ENCODE results near the gene VGLL4.

Gene VGLL4

DNA sequence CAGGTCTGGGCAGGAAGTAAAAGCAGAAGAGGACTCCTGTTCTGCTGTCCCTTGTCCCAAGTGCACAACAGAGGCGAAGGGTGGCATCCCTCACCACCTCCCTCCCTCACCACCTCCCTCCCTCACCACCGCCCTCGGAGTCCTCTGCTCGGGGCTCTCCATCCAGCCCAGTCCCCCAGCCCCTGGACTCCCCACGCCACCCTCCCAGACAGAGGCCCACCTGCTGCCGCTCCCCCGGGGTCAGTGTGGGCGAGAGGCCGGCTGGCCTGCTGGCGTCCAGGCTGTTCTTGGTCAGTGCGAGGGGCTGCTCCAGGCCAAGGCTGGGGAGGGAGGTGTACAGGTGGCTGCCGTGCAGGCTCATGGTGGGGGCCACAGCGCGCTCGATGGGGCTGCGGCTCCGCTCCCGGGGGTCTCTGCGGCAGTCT lies 79.1 kb downstream of the VGLL4 start:
- no peak for DNase-seq (ENCODE audit: low read depth in 2 of 2)
- H3K4me3 ChIP-seq (replicated peaks in 1 of 2; ENCODE audit: low read depth in 2 of 2, low read length in 2 of 2): no peak overlapping the region
- TF ChIP-seq, protein P1, sequence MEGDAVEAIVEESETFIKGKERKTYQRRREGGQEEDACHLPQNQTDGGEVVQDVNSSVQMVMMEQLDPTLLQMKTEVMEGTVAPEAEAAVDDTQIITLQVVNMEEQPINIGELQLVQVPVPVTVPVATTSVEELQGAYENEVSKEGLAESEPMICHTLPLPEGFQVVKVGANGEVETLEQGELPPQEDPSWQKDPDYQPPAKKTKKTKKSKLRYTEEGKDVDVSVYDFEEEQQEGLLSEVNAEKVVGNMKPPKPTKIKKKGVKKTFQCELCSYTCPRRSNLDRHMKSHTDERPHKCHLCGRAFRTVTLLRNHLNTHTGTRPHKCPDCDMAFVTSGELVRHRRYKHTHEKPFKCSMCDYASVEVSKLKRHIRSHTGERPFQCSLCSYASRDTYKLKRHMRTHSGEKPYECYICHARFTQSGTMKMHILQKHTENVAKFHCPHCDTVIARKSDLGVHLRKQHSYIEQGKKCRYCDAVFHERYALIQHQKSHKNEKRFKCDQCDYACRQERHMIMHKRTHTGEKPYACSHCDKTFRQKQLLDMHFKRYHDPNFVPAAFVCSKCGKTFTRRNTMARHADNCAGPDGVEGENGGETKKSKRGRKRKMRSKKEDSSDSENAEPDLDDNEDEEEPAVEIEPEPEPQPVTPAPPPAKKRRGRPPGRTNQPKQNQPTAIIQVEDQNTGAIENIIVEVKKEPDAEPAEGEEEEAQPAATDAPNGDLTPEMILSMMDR (IDR thresholded peaks at IDR 0.05; ENCODE audit: low read depth, low read length): no peak

DNA sequence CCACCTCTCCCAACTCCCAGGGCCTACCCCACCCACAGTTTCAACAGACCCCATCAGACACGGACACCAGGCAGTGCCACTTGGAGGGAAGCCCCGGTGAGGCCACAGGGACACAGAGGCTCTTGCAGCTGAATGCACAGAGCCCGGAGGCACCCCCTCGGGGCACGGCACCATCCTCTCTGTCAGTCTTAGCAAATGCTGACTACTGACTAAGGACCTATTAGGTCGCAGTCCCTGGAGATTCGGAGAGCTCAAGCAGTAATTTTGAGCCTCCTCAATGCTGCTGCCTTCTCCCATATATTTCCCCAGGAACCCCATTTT lies 79.9 kb downstream of the VGLL4 start:
- no peak overlapping the region for H3K4me3 ChIP-seq (replicated peaks in 1 of 2; ENCODE audit: low read depth in 2 of 2, low read length in 2 of 2)
- TF ChIP-seq, protein P1 (IDR thresholded peaks at IDR 0.05; ENCODE audit: low read depth, low read length): no peak
- no peak for DNase-seq (ENCODE audit: low read depth in 2 of 2)

DNA sequence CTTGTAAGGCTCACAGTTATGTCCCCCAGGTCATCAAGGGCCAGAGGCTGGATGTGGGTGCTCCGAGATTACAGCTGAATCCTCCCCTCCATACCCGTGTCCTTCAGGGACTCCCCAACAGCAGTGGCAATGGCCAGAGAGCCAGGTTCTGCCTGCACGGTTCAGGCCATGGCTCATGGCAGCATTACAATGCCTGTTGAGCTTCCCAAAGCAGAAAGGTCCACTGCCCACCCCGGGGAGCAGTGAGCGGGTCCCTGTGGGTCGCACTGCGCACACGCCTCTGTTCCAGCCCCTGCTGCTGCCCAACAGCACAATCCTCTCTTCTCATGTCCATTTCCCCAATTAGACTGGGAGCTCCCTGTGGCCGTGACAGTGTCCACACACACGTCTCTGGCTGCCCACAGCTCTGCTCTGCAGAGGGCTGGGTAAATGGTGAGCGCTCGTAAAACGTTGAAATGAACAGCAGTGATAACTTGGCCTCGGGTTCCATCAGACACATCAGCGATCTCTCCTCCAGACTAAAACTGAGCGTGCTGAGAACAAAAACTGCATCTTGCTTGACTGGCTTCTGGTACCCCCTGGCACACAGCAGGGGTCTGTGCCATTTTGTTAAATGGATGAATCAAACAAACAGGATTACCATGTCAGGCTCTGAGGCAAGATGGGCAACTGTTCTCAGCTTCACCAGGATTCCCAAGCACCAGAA lies 80.4 kb downstream of the VGLL4 start:
- no peak overlapping the region for H3K4me3 ChIP-seq (replicated peaks in 1 of 2; ENCODE audit: low read depth in 2 of 2, low read length in 2 of 2)
- TF ChIP-seq, protein P1 (IDR thresholded peaks at IDR 0.05; ENCODE audit: low read depth, low read length): no peak
- no peak for DNase-seq (ENCODE audit: low read depth in 2 of 2)

DNA sequence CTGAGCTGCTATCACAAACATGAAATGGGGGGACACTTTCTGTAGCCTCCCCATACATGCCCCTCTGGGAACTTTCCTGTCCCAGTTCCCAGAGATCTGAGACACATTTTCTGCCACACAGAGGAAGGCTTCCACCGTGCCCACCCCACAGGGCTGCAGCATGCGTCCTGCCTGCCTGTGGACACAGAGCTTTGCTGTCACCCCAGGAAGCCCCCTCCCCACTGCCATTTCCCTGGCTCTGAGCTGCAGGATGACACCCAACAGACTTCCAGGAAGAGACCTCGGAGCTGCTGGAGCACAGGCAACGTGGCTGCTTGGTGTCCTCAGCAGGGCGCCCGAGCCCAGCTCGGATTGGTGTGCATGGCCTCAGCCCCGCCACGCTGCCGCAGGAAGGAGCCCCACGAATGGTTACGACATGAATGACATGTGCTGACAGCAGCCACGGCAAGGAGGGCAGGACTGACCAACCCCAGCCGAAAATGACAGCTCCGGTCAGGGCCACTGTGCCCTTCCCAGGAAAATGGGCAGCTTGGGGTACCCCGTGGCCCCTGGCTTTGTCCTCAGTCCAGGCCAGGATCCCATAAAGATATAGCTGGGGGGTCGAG lies 81.3 kb downstream of the VGLL4 start:
- DNase-seq (ENCODE audit: low read depth in 2 of 2): no peak
- no peak overlapping the region for H3K4me3 ChIP-seq (replicated peaks in 1 of 2; ENCODE audit: low read depth in 2 of 2, low read length in 2 of 2)
- TF ChIP-seq, protein P1 (IDR thresholded peaks at IDR 0.05; ENCODE audit: low read depth, low read length): no peak

DNA sequence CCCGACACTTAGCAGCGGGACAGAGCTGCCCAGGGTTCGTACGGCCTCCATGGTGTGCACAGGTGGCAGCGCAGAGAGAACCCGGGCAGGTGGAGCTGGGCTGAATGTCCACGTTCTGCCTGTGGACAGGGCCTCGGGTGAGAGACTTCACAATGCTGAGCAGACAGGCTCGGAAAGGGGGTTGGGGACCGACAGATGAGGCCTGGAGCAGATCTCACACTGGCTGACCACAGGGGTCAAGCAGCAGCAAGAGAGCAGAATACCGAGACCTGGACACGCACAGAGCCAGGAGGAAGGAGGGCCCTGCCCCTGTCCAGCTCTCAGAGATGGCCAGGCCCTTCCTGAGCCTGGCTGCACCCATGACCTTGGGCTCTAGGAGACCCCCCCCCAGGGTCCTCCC lies 83.0 kb downstream of the VGLL4 start:
- H3K4me3 ChIP-seq (replicated peaks in 1 of 2; ENCODE audit: low read depth in 2 of 2, low read length in 2 of 2): no peak overlapping the region
- TF ChIP-seq, protein P1 (IDR thresholded peaks at IDR 0.05; ENCODE audit: low read depth, low read length): no peak
- DNase-seq (ENCODE audit: low read depth in 2 of 2): no peak

DNA sequence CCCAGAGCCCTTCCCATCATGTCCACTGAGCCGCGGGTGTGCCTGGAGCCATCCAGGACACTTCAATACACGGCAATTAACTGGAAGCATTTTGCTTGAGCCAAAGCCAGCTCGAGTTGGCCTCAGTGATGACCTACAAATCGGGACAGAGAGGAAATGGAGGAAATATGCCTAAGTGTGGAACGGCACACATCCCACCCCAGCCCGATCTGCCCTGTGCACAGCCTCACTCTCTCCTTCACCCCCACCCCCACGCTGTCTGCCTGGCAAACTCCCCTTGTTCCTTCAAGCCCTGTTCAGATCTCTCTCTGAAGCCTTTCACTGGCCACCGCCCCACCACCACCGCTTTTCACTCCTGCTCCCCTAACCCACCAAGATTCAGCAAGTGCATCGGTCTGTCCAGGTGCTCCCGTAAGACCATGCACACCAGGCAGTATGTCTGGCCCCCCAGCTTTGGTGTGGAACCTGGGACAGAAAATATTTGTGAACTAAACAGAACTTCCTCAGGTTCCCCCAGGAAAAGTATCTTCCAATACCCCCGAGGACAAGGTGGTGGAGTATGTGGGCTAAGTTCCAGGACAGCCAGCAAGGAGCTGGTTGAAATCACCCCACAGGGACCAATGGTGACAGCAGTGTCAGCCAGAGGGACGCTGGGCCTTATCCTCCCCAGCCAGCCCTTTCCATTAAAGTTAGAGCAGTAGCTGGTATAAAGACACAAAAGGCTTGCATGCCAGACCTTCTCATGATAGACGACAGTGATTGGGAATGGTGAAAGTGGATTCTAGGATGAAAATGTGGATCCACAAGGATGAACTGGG lies 83.7 kb downstream of the VGLL4 start:
- DNase-seq (ENCODE audit: low read depth in 2 of 2): no peak
- TF ChIP-seq, protein P1 (IDR thresholded peaks at IDR 0.05; ENCODE audit: low read depth, low read length): no peak
- no peak overlapping the region for H3K4me3 ChIP-seq (replicated peaks in 1 of 2; ENCODE audit: low read depth in 2 of 2, low read length in 2 of 2)

All from cardiac fibroblast (primary cell).